Fibroblast of skin of left quadriceps (primary cell): ENCODE results near the gene TSPYL2.

Experiments
- DNase-seq, 2 experiments: peaks; one replicate each; pipeline ENCODE4 v3.0.0-alpha.2; 2013; ENCODE audit warnings: low read depth in 2 of 2

The TSPYL2 gene

GRCh38 chrX:53081925-53082772 is at the start of gene TSPYL2:
Gene TSPYL2 (plus strand): TSS chrX:53082367. CDS start chrX:53082499, 132 bp downstream.
- DNase-seq, result peak; percentile 97

- no peak for DNase-seq
Measured at GRCh38 chrX:53036149-53036548, 46.0 kb upstream of the TSPYL2 start.

- no peak for DNase-seq
Measured at GRCh38 chrX:53039236-53039635, 42.9 kb upstream of the TSPYL2 start.

- DNase-seq, result no peak
Measured at GRCh38 chrX:53044995-53045394, 37.2 kb upstream of the TSPYL2 start.

GRCh38 chrX:53047228-53047627 is 34.9 kb upstream of the TSPYL2 start:
- no peak for DNase-seq

GRCh38 chrX:53048169-53049126 is 33.7 kb upstream of the TSPYL2 start, which contains the start of gene GPR173:
Gene GPR173 (plus strand): TSS chrX:53048789. CDS start chrX:53076622, 27,833 bp downstream.
- peak; percentile 44 to 59 for DNase-seq

- no peak for DNase-seq
Measured at GRCh38 chrX:53049127-53049517, 33.0 kb upstream of the TSPYL2 start.

GRCh38 chrX:53050841-53051240 is 31.3 kb upstream of the TSPYL2 start:
- no peak for DNase-seq

- DNase-seq, result no peak
Measured at GRCh38 chrX:53055244-53055849, 26.8 kb upstream of the TSPYL2 start.

GRCh38 chrX:53056292-53056691 is 25.9 kb upstream of the TSPYL2 start:
- DNase-seq, result no peak

GRCh38 chrX:53065104-53065503 is 17.1 kb upstream of the TSPYL2 start:
- no peak for DNase-seq

- DNase-seq, result no peak
Measured at GRCh38 chrX:53071064-53071463, 11.1 kb upstream of the TSPYL2 start.

- peak in 1 of 2 experiments; percentile 17 for DNase-seq
Measured at GRCh38 chrX:53071604-53072417, 10.4 kb upstream of the TSPYL2 start.

- DNase-seq, result no peak
Measured at GRCh38 chrX:53072418-53073114, 9.6 kb upstream of the TSPYL2 start.

- no peak for DNase-seq
Measured at GRCh38 chrX:53073115-53073586, 9.0 kb upstream of the TSPYL2 start.

- DNase-seq, result no peak
Measured at GRCh38 chrX:53075011-53075410, 7.2 kb upstream of the TSPYL2 start.

GRCh38 chrX:53076671-53077070 is 5.5 kb upstream of the TSPYL2 start:
- DNase-seq, result no peak

- no peak for DNase-seq
Measured at GRCh38 chrX:53077207-53078197, 4.7 kb upstream of the TSPYL2 start.

GRCh38 chrX:53078943-53079342 is 3.2 kb upstream of the TSPYL2 start:
- DNase-seq, result no peak
